GM18505 (cell line): ENCODE results near the gene ATP7B.
"Not testable (repeated sequence)": the region's sequence is repeated elsewhere in the genome, so short reads cannot be mapped to it uniquely, and the experiment has no call there.

Experiments used
- ATAC-seq: cut with Tn5 transposase; IDR thresholded peaks from one replicate; pipeline ENCODE4 v1.9.1; 2021; ENCODE audit not compliant: unreplicated experiment
- POLR2A ChIP-seq: IDR thresholded peaks from 4 replicates; pipeline ENCODE4 v1.6.1; 2011; ENCODE audit warnings: borderline replicate concordance; ENCODE audit not compliant: insufficient read depth, insufficient read length; ENCODE audit errors: extremely low read depth

Gene ATP7B

GRCh38 chr13:51910508-51910907 is 100.7 kb downstream of the ATP7B start:
- ATAC-seq = no peak

GRCh38 chr13:51909265-51909664 is 102.0 kb downstream of the ATP7B start:
- ATAC-seq = not testable (repeated sequence)

More at GRCh38 chr13:51910508-51910907, 100.7 kb downstream of the ATP7B start:
- no peak for TF ChIP-seq POLR2A

- TF ChIP-seq POLR2A = no peak
- ATAC-seq = no peak
These were observed 104.1 kb downstream of the ATP7B start for GRCh38 chr13:51907040-51907732.

- ATAC-seq = no peak
- TF ChIP-seq POLR2A = no peak
These were observed 104.7 kb downstream of the ATP7B start for GRCh38 chr13:51906581-51906980.

- no peak for ATAC-seq
- no peak for TF ChIP-seq POLR2A
These were observed 105.5 kb downstream of the ATP7B start for GRCh38 chr13:51905787-51906186.

- no peak for TF ChIP-seq POLR2A
- no peak for ATAC-seq
These were observed 108.5 kb downstream of the ATP7B start for GRCh38 chr13:51902776-51903175.

- TF ChIP-seq POLR2A = no peak
- ATAC-seq = no peak
These were observed 110.8 kb downstream of the ATP7B start for GRCh38 chr13:51900471-51900870.

- no peak for ATAC-seq
These were observed 115.1 kb downstream of the ATP7B start for GRCh38 chr13:51895906-51896888.

GRCh38 chr13:51894239-51894638 is 117.0 kb downstream of the ATP7B start:
- no peak for ATAC-seq
- no peak for TF ChIP-seq POLR2A

More at GRCh38 chr13:51895906-51896888, 115.1 kb downstream of the ATP7B start:
- no peak for TF ChIP-seq POLR2A

- ATAC-seq = no peak
- no peak for TF ChIP-seq POLR2A
These were observed 118.6 kb downstream of the ATP7B start for GRCh38 chr13:51892657-51893056.

- no peak for TF ChIP-seq POLR2A
- ATAC-seq = no peak
These were observed 123.8 kb downstream of the ATP7B start for GRCh38 chr13:51887468-51887867.

- ATAC-seq = no peak
- TF ChIP-seq POLR2A = no peak
These were observed 125.6 kb downstream of the ATP7B start for GRCh38 chr13:51885651-51886050.

- no peak for ATAC-seq
- no peak for TF ChIP-seq POLR2A
These were observed 128.0 kb downstream of the ATP7B start for GRCh38 chr13:51883226-51883600.
